ENCODE results near the gene PRDM7.
"Not testable (repeated sequence)": the region's sequence is repeated elsewhere in the genome, so short reads cannot be mapped to it uniquely, and the experiment has no call there.

The PRDM7 gene

DNA sequence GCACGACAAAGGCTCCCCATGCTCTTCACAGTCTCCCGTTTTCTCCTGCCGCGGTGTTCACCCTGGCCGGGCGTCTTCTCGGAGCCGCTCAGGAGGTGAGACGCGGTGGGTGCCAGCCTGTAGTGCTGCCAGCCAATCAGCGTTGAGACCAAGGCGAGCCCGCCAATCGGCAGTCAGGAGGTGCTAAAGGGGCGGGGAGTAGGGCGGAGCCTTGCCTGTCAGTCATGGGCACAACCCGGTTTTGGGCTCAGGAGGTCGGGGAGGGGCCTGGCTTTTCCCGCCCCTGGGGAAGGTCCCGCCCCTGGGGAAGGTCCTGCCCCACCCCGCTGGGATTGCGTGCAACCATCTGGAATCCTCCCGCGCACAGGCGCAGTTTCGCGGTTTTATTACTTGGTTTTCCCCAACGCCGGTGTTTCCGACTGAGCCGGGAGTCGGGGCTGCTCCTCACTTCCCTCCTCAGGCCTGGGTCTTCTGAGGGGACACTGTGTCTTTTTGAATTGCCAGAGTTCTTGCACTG is at the start of gene PRDM7:
Gene PRDM7, minus strand, starts transcription at position 92 of the 517 bp plus-strand sequence. CDS start 1,421 bp downstream, outside the sequence.
- peak; percentile 97 for DNase-seq

DNA sequence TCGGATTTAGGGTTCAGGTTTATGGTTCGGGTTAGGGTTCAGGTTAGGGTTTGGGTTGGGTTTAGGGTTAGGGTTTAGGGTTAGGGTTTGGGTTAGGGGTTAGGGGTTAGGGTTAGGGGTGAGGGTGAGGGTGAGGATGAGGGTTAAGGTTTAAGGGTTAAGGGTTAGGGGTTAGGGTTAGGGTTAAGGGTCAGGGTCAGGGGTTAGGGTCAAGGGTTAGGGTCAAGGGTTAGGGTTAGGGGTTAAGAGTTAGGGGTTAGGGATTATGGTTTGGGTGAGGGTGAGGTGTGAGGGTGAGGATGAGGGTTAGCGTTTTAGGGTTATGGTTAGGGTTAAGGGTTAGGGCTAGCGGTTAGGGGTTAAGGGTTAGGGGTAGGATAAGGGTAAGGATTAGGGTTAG is 44.7 kb upstream of the PRDM7 start:
- not testable (repeated sequence) for DNase-seq

DNA sequence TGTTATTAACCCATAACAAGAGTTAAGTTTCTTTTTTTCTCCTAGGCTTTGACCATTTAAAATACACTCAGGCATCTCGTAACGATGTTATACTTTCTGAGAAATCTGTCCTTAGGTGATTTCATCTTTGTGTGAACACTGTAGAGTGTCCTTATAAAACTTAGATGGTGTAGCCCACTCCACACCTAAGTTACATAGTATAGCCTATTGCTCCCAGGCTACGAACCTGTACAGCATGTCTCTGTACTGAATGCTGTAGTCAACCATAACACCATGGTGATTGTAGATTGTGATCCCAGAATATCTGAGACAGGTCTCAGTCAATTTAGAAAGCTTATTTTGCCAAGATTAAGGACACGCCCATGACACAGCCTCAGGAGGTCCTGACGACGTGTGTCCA is 30.5 kb upstream of the PRDM7 start:
- not testable (repeated sequence) for DNase-seq

DNA sequence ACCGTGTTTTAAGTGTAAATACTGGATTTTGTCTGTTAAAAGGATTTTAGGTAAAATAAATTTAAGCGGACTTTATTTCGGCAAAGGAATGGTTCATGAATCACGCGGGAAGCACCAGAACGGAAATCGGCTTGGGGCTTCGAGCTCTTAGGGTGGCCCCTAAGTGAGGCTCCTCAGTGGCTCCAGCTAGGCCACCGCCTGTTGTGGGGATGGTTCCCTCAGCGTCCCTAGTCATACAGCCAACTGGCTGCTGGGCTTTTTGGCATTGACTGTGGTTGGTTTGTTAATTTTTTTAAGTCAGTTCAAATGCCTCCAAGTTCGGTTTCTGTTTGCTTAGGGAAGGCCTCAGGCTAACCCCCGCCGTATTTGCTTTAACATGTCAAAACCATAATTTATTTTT is 29.9 kb upstream of the PRDM7 start:
- DNase-seq = not testable (repeated sequence)

DNA sequence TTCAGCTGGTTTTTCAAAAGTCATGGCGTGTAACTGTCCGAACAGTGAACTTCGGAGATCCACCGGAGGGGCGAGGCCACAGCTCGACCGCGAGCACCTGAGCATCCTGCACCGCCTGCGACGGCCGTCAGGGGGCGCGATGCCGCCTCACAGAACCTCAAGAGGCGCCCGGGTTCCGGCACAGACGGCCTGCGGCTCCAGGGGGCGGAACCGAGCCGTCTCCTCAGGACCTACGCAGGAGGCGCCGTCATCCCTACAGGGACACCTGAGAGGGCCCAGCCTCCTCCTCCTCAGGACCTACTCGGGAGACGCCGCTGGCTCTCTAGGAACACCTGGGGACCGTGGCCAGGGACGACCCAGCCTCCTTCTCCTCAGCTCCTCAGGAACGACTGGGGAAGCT is 29.1 kb upstream of the PRDM7 start:
- DNase-seq = peak; percentile 30

DNA sequence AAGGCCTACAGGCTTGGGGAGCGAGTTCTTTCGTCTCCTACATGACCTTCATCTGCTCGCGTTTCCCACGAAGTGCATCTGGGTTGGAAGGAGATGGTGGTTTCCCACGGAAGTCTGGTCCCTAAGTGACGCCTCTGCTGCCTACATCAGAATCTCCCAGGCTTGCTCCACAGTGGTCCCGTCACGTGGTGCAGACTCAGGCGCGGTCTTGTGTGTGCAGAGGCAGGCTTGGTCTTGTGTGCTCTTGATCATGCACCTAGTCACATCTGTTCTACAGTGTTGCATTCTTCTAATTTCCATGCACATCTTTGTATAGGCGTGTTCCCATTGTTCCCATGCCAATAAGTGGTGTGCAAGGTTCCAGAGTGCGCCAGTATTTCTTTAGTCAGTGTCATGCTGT is 27.6 kb upstream of the PRDM7 start:
- not testable (repeated sequence) for DNase-seq

DNA sequence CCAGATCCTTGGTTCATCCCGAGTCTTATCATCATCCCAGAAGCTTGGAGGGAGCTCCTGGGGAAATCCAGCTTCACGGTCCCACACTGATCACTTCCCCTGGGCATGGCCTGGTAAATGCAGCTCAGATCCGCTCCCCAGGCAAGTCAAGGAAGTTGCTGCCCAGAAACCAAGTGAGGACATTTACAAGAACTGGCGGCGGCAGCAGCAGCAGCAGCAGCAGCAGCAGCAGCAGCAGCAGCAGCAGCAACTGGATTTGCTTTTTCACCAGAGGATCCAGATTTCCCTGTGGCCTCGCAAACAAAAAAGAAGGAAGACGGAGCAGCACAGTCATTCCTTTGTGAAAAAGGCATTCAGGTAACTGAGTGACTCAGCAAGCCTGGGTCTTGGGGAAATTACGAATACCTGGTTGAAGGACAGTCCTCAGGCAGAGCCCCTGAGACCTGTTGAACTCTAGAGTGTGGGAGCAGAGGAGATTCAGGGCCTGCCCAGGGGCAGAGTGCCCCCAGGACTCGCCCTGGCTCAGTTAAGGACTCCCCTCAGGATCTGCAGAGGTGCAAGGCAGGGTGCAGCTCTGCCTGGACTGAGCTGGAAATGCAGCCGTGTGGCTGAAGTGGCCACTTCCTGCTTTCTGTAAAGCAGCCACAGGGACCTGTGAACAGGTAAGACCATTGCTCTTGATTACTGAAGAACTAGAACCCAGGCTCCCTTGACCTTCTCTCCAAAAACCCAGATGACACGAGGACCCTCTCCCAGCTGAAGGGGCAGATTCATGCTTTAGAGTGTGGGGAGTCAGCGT is 25.2 kb upstream of the PRDM7 start:
- DNase-seq = not testable (repeated sequence)

DNA sequence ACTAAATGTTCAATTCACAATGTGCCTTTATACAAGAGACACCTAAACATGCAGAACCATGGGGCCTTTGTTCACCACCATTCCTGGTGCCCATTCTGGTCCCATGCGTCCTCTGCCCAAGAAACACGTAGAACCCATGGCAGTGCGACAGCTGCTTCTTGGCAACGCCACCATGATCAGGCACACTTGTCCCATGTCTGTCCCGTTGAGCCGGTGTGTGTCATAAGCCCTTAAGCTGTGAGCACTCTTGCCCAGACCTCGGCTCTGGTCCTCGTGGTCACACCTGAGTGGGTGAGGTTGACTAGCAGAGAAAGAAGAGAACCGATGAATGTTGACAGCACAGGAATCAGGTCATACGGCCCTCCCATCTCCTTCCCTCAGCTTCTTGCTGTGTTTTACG is 24.2 kb upstream of the PRDM7 start:
- not testable (repeated sequence) for DNase-seq

DNA sequence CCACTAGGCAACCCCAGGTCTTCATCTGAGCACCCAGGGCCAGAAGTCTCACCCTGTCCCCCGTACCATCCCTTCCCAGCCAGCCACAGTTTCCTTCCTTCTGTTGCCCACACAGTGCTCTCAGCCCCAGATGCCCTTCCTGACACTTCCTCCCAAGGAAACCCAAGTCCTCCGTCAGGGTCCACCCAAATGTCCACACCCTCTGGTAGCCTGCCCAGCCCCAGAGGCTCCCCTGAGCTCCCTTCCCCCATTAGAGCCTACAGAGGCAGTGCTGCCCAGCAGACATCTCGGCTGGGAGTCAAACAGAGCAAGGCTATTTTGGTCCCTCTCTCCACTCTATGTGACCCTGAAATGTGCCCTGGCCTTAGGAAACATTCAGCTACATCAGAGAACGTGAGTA is 23.7 kb upstream of the PRDM7 start:
- not testable (repeated sequence) for DNase-seq

DNA sequence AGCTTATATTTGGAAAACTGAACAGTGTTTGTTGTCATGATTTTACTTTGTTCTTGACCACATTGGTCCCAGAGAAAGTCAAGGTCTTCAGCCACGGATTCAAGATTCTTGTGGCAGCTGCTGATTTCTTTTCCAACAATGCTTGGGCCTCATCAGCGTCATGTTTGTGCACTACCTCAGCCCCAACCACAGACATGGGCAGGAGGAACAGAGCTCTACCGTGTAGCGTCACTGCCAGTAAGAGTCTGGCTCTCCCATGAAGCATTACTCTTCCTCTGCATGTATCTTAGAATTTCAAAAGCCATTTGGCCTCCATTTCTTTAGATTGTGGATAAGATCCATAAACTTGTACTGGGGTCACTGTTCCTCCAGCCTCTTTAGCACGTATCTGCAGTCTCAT is 23.1 kb upstream of the PRDM7 start:
- DNase-seq = not testable (repeated sequence)

DNA sequence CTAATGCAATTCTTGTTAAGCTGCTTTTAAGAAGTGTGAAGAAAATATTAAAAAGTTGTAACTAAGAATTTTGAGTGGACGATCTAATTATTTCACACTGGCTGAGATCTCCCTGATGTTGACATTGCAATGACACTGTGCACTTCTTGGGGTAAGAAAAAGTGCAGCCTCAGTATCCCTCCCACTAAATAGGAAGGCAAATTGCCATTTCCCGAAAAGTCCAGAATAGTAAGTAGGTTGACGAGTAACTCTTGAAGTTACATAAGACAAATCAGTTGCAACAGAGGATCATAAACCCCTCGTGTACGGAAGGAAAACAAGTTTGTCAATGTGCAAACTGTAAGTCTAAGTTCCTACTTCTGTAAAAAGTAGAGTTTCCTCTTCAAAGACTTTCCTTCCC is 21.8 kb upstream of the PRDM7 start:
- DNase-seq = not testable (repeated sequence)

DNA sequence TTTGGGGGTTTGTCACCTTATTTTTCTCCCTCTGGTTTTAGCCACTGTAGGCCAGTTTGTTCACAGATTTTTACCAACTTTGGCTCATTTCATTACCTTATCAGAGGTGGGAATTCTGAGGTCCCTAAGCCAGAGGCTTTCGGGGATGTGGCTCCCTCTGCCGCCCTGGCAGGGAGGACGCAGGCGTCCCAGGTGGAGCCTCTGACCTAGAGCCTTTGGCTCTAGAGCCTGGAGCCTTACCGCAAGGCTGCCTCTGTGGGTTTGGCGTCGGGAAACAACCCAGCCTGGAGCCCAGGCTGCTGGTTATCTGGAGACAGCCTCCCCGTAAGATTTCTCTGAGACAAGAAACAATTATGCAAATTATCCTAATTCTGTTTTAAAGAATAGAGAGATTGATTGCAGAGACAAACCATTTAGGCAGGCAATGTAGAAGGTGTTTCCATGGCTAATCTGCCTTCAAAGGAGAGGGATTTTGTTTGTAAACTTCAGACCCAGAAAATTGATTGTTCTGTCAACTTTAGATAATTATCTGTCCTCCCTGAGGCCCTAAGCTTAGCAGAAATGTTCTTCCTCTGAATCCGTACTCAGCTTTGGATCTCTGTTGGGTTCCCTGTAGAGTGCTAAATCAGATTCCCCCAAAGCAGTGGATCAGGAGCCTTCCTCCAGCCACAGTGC is 20.0 kb upstream of the PRDM7 start:
- not testable (repeated sequence) for DNase-seq

DNA sequence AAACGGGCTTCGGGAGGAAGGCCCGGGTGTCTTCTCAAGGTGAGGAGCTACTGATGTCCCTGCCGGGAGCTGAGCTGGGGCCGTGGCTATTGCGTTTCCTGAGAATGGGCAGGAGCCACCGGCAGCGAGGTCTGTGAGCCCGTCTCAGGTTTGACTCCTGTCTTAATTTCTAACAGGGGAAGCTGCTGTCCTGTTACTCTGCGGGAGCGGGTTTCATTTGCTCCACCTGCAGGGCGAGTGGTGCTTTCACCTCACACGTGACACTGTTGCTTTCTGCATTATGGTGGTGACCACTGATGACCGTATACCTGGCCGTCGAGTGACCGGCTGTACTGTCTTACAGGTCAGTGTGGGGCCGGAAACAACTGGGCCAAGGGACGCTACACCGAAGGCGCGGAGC is 17.7 kb upstream of the PRDM7 start:
- not testable (repeated sequence) for DNase-seq

DNA sequence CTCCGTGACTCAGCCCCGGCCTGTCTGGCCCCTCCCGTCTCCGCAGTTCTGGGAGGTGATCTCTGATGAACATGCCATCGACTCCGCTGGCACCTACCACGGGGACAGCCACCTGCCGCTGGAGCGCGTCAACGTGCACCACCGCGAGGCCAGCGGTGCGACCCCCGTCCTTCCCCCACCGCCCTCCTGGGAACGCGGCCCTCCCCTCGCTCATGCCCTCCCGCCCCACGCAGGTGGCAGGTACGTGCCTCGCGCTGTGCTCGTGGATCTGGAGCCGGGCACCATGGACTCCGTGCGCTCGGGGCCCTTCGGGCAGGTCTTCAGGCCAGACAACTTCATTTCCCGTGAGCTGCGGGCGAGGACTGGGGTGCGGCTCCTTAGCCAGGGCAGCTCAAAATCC is 17.2 kb upstream of the PRDM7 start:
- not testable (repeated sequence) for DNase-seq

DNA sequence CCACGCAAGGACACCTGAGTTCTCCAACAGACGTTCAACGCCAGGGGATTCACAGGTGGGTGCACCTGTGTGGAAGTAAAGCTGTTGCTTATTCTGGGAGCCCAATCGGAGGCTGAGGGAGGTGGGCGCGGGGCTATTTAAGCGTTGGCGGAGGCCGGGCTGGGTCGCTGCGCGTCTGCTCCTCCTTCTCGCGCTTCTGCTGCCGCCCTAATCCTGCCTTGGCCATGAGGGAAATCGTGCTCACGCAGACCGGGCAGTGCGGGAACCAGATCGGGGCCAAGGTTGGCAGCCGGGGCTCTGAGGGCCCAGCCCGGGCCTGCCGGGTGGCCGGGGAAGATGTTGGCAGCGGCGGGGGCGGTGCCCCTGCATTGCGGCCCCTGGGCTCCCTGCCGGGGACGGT is 16.7 kb upstream of the PRDM7 start:
- not testable (repeated sequence) for DNase-seq

DNA sequence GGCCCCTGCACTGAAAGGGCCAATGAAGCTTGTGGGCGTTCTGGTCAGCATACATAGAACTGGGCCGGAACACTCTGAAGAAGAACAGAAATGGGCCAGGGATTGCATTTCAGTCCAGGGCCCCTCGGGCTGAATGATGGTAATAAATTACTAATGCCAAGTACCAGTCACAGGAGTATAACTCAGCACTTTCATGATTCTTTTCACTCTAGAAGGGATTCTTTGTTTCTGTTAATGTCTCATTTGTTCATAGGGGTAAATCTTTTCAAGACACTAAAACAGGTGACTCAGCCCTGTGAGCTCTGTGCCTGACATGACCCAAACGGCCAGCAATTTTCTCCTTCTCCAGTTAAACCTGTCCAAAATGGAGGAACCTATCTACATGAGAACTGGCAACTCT is 15.7 kb upstream of the PRDM7 start:
- not testable (repeated sequence) for DNase-seq

DNA sequence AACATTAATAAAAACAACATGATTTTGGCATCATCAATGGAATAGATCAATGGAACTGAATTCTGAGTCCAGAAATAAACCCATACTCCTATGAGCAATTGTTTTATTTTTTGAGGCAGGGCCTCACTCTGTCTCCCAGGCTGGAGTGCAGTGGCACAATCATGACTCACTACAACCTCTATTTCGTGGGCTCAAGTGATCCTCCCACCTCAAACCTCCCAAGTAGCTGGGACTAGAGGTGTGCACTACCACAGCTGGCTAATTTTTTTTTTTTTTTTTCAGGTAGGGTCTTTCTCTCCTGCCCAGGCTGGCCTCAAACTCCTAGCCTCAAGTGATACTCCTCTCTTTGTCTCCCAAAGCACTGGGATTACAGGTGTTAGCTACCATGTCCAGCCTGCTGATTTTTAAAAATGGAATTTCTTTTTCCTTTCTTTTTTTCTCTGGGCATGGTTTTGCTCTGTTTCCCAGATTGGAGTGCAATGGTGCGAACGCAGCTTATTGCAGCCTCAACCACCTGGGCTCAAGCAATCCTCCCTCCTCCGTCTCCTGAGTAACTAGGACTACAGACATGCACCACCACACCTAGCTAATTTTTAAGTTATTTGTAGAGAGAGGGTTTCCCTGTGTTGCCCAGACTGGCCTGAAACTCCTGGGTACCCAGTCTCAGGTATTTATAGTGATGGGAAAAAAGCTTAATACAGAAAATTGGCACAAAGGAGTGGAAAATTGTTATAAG is 7.3 kb upstream of the PRDM7 start:
- no peak for DNase-seq

DNA sequence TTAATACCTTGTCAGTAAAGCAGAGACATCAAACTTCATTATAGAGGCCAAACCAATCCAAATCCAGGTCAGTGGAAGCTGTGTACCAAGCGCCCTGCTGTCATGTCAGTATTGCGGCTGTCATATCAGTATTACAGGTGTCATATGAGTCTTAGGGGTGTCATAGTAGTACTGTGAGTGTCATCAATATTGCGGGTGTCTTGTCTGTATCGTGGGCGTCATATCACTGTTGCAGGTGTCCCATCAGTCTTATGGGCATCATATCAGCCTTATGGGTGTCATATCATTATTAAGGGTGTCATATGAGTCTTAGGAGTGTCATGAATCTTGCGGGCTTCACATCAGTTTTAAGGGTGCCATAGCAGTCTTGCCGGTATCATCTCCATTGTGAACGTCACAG is 6.0 kb upstream of the PRDM7 start:
- no peak for DNase-seq

DNA sequence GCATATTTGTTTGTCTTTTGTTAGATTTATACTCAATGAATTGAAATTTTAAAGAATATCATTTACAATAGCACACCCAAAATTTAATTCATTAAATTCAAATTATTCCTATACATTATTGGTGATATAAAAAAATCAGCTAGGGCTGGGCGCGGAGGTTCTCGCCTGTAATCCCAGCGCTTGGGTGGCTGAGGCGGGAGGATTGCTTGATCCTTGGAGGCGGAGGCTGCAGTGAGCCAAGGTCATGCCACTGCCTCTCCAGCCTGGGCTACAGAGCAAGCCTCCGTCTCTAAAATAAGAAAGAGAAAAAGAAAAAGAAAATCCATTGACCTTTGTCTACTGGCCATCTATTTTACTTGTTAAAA is 4.5 kb upstream of the PRDM7 start:
- DNase-seq = no peak

DNA sequence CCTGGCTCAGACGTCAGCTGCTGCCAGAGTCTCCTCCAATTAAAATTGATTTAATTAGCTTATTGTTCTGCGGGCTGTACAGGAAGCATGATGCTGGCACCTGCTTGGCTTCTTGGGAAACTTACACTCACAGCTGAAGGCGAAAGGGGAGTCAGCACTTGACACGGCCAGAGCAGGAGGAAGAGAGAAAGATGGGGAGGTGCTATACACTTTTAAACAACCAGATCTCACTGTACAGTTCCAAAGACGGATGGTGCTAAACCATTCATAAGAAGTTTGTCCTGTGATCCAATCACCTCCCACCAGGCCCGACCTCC is 1.4 kb upstream of the PRDM7 start:
- DNase-seq = no peak

DNA sequence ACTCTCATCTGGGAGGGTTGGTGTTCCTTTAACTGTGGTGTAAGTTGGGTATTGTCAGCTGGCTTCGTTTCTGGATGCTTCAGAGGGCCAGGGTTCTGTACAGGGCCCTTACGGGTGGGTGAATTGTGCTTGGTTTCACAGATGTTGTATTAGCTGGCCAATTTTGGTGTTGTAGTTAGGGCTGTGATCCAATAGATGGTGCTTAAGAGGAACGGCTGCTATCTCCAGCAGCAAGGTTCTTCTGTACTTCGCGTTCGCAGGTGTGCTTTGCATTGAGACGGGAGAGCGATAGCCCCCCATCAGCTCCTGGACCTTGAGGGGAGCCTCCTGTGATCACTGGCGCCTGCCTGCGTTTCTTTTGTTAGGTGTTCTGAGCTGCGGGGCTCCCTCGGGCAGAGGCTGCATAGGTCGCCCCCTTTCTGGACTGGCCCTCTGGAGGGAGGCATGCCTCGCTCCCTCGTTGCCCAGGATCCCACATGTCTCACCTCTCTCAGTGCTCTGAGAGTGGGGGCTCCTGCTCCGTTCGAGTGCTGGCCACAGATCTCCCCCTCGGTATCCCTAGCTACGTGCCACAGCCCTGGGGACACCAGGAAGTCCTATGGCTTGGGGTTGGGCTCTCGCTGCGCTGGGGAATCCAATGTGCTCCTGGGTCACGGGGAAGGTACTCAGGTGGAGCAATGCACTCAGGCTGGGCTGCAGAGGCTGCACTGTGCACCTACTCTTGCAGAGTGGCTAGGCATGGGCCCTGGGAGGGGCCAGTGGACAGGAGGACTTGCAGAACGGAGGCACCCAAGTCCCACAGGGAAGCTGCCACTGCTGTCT is 837 bp upstream of the PRDM7 start:
- peak; percentile 70 for DNase-seq

DNA sequence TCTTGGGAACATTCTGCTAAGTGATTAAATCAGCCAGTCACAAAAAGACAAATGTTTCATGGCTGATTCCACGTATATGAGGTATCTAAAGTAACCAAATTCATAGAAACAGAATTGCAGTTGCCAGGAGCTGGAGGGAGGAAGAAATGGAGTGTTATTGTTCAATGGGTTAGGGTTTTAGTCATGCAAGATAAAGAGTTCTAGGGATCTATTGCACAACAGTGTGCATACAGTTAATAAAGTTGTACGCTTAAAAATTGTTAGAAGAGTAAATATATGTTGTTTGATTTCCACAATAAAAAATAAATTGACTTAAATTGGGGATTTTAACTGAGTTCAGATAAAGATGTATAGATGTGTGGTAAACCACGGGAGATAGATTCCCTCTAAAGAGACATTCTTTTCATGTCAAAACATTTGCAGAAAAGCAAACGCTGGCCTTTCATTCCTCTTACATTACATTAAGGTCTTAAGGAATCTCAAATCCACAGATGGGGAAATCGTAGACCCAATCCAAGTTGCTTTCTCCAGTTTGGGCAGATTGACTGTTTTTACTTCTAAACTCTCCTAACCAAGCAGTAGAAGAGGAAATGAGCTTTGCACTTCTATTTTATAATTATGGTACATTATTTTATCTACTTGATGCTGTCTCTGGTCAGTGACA is 4.6 kb downstream of the PRDM7 start:
- no peak for DNase-seq

Data from hematopoietic multipotent progenitor cell treated with erythropoietin and hydrocortisone succinate and interleukin-3 and kit ligand, for 8 days (in vitro differentiated cells).